Measurements from ENCODE around the gene SLC22A23.

- TF ChIP-seq, protein P1, sequence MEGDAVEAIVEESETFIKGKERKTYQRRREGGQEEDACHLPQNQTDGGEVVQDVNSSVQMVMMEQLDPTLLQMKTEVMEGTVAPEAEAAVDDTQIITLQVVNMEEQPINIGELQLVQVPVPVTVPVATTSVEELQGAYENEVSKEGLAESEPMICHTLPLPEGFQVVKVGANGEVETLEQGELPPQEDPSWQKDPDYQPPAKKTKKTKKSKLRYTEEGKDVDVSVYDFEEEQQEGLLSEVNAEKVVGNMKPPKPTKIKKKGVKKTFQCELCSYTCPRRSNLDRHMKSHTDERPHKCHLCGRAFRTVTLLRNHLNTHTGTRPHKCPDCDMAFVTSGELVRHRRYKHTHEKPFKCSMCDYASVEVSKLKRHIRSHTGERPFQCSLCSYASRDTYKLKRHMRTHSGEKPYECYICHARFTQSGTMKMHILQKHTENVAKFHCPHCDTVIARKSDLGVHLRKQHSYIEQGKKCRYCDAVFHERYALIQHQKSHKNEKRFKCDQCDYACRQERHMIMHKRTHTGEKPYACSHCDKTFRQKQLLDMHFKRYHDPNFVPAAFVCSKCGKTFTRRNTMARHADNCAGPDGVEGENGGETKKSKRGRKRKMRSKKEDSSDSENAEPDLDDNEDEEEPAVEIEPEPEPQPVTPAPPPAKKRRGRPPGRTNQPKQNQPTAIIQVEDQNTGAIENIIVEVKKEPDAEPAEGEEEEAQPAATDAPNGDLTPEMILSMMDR (conservative IDR thresholded peaks at IDR 0.05; ENCODE audit: low read depth, low read length), result no peak
- TF ChIP-seq CEBPB (IDR thresholded peaks at IDR 0.05; ENCODE audit: low read depth, low read length) (no peak), POLR2A (IDR thresholded peaks at IDR 0.05; ENCODE audit: low read depth, low read length) (no peak), CHD1 (IDR thresholded peaks at IDR 0.05; ENCODE audit: low read depth, low read length) (no peak), USF2 (IDR thresholded peaks at IDR 0.05; ENCODE audit: low read depth, low read length) (no peak), FOS (IDR thresholded peaks at IDR 0.05; ENCODE audit: low read depth, low read length) (no peak)
Observed at GRCh38 chr6:3261518-3261820, 195.4 kb downstream of the SLC22A23 start.
